Immature natural killer cell (primary cell): ENCODE results near the gene SKIC8. TPM values are rescaled to one million over a fixed set of nuclear protein-coding genes. Genes with fewer than 3 reads are reported as not detected.
A peak's percentile ranks its signal among the peaks of the same experiment; 100 is the strongest.

ENCODE experiments used
- DNase-seq, 3 donors: peaks; one replicate each; pipeline ENCODE4 v3.0.0; 2022; ENCODE audit warnings: mixed read lengths in 1 of 3
- H3K27ac Mint-ChIP-seq, 6 donors: one replicate each; pipeline ENCODE4 v1.8.0; 2020; ENCODE audit warnings: mixed read lengths in 6 of 6, mild to moderate bottlenecking in 5 of 6, inconsistent platforms in 4 of 6, moderate library complexity in 3 of 6
- H3K27me3 Mint-ChIP-seq, 3 donors: one replicate each; pipeline ENCODE4 v1.8.0; 2020 to 2021; ENCODE audit warnings: low read depth in 3 of 3, mild to moderate bottlenecking in 3 of 3, mixed read lengths in 3 of 3, moderate library complexity in 3 of 3, inconsistent platforms in 1 of 3
- H3K36me3 Mint-ChIP-seq, 3 donors: one replicate each; pipeline ENCODE4 v1.8.0; 2020; ENCODE audit warnings: mixed read lengths in 3 of 3, inconsistent platforms in 2 of 3, mild to moderate bottlenecking in 2 of 3
- H3K4me1 Mint-ChIP-seq, 2 donors: one replicate each; pipeline ENCODE4 v1.8.0; 2020; ENCODE audit warnings: inconsistent platforms in 2 of 2, mild to moderate bottlenecking in 2 of 2, mixed read lengths in 2 of 2, moderate library complexity in 1 of 2
- H3K4me3 Mint-ChIP-seq, 5 donors: one replicate each; pipeline ENCODE4 v1.8.0; 2020; ENCODE audit warnings: mild to moderate bottlenecking in 5 of 5, mixed read lengths in 5 of 5, inconsistent platforms in 3 of 5, moderate library complexity in 3 of 5
- H3K9me3 Mint-ChIP-seq, 6 donors: one replicate each; pipeline ENCODE4 v1.8.0; 2020; ENCODE audit warnings: mild to moderate bottlenecking in 6 of 6, mixed read lengths in 6 of 6, inconsistent platforms in 4 of 6, moderate library complexity in 3 of 6
- polyA plus RNA-seq, 3 donors: library from polyadenylated mRNA; unstranded; fragments of 300-500 nt; fragmentation: Illumina TruSeq; gene quantifications; one replicate each; pipeline ENCODE4 v1.2.3, GENCODE V29; 2021

SKIC8 gene
- polyA plus RNA-seq, result 100 to 1,000 TPM in 2 of 3 donors, 10 to 100 TPM in 1; 73.4 to 147 (median 105) TPM

DNA sequence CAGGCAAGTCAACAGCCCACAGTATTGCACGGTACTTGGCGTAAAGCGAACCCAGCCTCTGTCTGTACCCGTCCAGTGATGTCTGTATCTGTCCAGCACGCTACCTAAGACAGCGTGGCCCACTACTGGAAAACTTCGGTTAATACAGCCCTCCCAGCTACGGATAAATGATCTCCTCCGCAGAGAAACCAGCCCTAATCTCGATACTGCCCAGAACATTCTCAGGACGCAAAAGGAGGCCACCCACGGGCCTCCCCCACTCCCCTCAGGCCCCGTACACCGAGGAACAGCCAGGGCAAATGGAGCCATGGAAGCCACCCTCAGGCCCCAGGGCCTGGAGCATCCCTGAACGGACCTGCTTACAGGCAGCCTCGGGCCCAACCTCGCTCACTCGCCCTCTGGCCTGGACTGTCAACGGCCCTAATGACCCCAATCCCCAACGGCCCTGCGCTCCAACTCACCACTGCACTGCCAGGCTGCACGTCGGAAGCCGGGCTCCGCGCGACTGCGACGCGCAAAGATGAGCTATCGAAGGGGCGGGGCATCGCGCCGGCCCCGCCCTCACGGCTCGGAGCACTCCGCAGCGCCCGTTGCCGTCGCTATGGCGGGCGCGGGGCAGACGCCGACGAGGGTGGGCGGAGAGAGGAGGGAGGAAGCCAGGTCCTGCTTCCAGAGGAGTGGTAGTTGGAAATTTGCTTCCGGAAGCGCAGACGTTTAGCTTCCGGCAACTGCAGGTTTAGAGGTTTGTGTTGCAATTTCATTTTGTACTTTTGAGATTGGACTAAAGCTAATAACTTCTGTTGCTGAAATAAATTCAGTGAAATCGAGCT lies at the start of gene SKIC8:
Gene SKIC8, minus strand, starts transcription at position 509 of the 830 bp plus-strand sequence. CDS start 3,923 bp downstream, outside the sequence.
- peak; percentile 85 to 89 (median 88) for DNase-seq
- H3K27ac Mint-ChIP-seq, result peak within 1 kb of the TSS; percentile 90 to 97 (median 94)
- peaks cover 0 to 8% (median 0%) of the 10 kb centered on the region in 3 donors for H3K27me3 Mint-ChIP-seq
- peak within 1 kb of the TSS; percentile 98 to 99 (median 98) for H3K4me3 Mint-ChIP-seq
- H3K36me3 Mint-ChIP-seq, result peaks cover 0 to 4% (median 0%) of the 10 kb centered on the region in 3 donors
- no peaks in the 10 kb centered on the region for H3K9me3 Mint-ChIP-seq
- peaks cover 21 to 27% of the 10 kb centered on the region in 2 donors for H3K4me1 Mint-ChIP-seq

DNA sequence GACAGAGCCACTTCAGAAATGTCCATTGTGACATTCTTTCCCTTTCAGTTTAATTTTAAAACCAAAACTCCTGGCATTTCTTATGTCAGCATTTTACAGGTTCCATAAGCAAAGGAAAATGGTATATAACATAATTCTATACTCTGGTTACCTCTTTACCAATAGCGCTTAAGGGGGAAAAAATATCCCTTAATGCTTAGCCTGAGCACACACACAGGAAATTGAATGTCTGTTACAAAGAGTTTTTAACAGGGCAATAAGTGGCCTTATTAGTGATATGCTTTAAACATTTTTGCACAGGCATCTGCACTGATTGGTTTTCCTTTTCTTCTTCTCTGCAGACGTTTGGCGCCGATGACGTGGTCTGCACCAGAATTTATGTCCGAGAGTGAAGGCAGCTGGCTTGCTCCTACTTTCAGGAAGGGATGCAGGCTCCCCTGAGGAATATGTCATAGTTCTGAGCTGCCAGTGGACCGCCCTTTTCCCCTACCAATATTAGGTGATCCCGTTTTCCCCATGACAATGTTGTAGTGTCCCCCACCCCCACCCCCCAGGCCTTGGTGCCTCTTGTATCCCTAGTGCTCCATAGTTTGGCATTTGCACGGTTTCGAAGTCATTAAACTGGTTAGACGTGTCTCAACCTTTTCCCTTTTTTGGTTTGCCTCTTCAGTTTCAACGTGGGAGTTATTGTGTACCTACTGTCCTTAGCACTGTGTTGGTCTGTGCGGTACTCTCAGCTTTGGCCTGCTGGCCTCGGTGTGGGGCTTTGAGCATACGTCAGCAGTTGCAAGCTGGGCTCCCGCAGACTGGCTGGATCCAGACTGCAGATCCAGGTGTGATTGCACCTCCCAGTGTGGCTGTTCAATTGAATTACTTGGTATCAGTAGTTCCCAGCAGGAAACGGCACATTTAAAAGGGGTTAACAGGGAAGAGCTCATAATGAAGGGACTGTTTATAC lies 48.5 kb upstream of the SKIC8 start:
- Mint-ChIP-seq H3K4me1 (peaks cover 9 to 12% of the 10 kb centered on the region in 2 donors), H3K9me3 (no peaks in the 10 kb centered on the region), H3K27me3 (peaks cover 0 to 21% (median 4%) of the 10 kb centered on the region in 3 donors), H3K36me3 (no peaks in the 10 kb centered on the region), H3K27ac (no peak overlapping the region), H3K4me3 (no peak overlapping the region)
- DNase-seq, result no peak

DNA sequence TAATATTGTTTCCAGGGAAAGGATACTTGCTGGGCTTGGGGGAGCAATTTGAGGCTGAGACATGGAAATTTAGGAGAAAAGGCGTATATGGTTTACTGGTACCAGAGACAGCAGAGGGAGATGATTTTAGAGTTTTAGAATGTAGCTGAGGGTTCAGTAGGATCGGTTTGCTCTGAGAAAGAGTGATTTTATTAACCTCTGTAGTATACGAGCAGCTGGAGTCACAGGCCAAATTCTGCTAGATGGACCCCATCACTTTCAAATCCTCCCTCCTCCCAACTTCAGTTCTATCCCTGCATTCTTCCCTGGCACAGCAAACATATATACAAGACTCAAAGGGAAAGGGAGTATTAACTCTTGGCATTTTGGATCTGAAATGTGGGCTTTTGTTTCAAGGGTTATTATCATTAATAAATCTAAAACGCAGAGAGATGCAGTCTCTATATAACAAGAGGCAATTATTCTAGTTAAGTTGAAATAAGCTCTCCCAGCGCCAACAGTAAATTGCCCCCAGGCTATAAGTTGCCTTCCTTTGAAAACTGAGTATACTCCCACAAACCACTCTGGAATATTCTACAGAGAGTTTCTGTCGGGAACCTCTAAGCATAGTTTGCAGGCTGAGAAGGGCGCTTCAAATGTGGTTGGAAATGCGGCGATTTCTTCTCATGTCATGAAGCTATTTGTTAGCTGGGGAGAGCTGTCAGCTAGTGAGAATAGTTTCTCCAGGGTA lies 46.2 kb upstream of the SKIC8 start:
- H3K4me3 Mint-ChIP-seq, result no peak overlapping the region
- no peaks in the 10 kb centered on the region for H3K9me3 Mint-ChIP-seq
- peaks cover 0 to 21% (median 6%) of the 10 kb centered on the region in 3 donors for H3K27me3 Mint-ChIP-seq
- H3K4me1 Mint-ChIP-seq, result no peaks in the 10 kb centered on the region
- H3K36me3 Mint-ChIP-seq, result no peaks in the 10 kb centered on the region
- no peak for DNase-seq
- no peak overlapping the region for H3K27ac Mint-ChIP-seq

DNA sequence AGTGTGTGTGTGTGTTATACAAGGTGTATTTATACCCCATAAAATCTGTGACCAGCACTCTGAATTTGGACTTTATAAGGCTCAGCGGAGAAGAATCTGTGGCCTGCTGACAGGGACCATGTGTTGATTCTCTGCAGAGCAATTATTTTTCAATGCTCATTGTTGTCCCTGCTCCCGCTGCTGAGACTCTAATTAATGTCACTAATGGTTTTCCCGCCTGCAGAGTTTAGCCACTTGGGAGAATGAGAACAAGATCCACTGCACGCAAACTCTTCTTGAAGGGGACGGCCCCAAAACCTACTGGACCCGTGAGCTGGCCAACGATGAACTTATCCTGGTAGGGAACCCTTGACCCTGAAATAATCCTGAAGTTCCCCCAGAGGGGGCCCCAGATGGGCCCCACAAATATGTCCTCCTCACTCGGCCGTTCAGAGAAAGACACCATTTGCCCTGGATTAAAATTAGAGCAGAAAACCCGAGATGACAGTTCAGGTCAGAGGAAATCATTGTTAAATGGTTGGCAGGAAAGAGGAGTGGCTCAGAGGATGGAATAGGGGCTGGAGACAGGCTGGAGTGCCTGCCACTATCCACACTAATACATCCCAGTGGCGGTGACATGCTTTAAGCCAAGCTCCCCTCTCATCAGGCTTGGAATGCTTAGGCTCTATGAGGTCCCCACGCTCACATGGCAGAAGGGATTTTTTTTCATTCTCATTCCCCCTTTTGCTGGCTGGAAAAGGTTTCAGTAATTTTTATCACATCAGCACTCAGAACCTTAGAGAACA lies 44.1 kb upstream of the SKIC8 start:
- Mint-ChIP-seq H3K27ac (no peak overlapping the region), H3K4me1 (no peaks in the 10 kb centered on the region), H3K36me3 (peaks cover 0 to 5% (median 0%) of the 10 kb centered on the region in 3 donors), H3K27me3 (peaks cover 2 to 24% (median 6%) of the 10 kb centered on the region in 3 donors), H3K9me3 (no peaks in the 10 kb centered on the region), H3K4me3 (no peak overlapping the region)
- no peak for DNase-seq

DNA sequence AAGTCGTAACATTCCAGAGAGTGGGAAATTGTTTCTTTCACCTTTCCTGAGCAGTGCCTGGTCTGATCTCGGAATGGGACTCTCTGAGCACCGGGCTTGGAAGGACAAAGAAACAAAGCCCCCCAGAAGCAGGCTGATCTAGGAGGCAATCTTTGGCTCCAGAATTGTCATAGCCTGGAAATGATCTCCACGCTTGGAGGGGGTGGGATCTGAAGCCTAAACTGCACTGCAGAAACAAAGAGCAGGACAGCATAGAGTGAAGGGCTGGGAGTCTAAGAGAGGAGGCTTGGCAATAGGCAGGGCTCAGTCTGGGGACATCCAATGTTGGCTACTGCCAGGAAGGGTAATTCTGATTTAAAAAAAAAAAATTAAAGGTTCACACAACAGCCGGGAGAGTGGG lies 42.6 kb upstream of the SKIC8 start:
- peaks cover 0 to 5% (median 0%) of the 10 kb centered on the region in 3 donors for H3K36me3 Mint-ChIP-seq
- no peak for DNase-seq
- no peaks in the 10 kb centered on the region for H3K4me1 Mint-ChIP-seq
- H3K27ac Mint-ChIP-seq, result no peak overlapping the region
- peaks cover 2 to 14% (median 9%) of the 10 kb centered on the region in 3 donors for H3K27me3 Mint-ChIP-seq
- H3K9me3 Mint-ChIP-seq, result no peaks in the 10 kb centered on the region
- no peak overlapping the region for H3K4me3 Mint-ChIP-seq

DNA sequence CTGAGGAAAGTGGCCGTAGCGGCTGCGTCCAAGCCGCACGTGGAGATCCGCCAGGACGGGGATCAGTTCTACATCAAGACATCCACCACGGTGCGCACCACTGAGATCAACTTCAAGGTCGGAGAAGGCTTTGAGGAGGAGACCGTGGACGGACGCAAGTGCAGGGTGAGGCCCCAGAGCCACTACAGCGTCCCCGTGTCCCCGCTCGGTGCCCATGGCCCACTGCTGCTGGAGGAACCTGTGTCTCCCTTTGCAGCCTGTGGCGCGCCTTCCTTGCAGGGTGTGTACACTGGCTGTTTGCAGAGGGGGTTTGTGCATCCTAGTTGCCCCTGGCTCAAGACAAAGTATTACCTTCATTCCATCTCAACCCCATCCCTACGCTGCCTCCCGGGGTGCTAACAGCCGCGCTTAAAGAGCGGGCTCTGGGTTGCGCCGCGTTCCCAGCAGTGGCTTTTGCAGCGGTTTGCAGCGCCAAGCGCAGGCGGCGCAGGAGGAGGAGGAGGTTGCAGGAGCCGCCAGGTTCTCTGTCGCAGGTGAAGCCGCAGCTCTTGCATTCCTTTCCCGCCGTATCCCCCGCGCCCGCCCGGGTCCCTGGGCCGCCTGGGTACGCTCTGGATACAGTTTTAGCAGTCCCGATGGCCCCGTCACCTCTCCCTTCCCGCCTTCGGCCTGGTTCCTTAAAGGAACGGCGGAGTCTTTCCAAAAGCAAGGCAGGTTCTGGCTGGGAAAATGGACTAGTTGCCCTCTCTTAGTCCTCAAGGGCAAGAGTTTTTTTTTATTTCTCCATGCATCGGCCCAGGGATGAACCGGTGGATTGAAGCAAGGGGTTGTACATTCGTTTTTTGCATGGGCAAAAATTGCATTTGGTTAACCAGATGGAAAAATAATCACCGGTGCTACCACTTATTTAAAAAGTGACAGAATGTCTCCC lies 41.9 kb upstream of the SKIC8 start:
- Mint-ChIP-seq H3K36me3 (peaks cover 0 to 5% (median 0%) of the 10 kb centered on the region in 3 donors), H3K4me1 (no peaks in the 10 kb centered on the region), H3K4me3 (no peak overlapping the region), H3K27ac (no peak overlapping the region), H3K9me3 (no peaks in the 10 kb centered on the region), H3K27me3 (peaks cover 2 to 11% (median 9%) of the 10 kb centered on the region in 3 donors)
- no peak for DNase-seq

DNA sequence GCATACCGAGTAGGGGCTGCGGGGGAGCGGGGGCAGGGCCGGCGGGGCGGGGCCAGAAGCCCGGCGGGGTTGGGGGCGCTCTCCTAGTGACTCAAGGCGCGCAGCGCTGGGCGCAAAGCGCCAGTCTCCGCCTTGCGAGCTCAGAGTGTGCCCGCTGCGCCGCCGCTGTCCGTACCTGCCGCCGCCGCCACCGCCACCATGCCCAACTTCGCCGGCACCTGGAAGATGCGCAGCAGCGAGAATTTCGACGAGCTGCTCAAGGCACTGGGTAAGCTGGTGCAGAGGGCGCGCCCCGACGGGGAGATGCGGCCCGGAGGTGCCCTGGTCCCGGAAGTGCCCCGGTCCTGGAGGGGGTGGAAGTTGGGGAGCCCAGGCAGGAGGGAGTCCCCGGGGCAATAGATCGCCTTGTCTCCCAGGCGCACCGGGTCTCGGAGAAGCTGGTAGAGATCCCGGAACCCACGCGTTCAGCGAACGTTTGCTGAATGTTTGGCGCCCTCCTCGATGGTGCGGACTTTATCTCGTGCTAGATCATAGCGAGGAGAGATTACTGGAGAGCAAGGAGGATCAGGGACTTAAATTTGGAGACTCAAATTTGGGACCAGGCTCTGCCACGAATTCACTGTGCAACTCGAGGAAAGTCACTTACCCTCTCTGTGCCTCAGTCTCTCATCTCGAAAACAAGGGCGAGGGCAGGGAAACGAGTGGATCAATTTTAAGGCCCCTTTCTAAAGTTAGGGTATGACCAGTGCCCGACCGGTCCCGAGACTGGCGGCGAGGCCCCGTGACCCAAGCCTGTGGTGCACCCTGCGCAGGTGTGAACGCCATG lies 41.0 kb upstream of the SKIC8 start, which contains the start of gene CRABP1:
Gene CRABP1, plus strand, starts transcription at position 123 of the 826 bp plus-strand sequence. Its CDS starts 76 bp downstream, at position 199.
- Mint-ChIP-seq H3K9me3 (no peaks in the 10 kb centered on the region), H3K27ac (no peak within 1 kb of the TSS), H3K4me3 (peak within 1 kb of the TSS in 1 of 5 donors; percentile 34), H3K4me1 (no peaks in the 10 kb centered on the region), H3K36me3 (peaks cover 0 to 5% (median 0%) of the 10 kb centered on the region in 3 donors), H3K27me3 (peaks cover 2 to 9% (median 9%) of the 10 kb centered on the region in 3 donors)
- no peak for DNase-seq

DNA sequence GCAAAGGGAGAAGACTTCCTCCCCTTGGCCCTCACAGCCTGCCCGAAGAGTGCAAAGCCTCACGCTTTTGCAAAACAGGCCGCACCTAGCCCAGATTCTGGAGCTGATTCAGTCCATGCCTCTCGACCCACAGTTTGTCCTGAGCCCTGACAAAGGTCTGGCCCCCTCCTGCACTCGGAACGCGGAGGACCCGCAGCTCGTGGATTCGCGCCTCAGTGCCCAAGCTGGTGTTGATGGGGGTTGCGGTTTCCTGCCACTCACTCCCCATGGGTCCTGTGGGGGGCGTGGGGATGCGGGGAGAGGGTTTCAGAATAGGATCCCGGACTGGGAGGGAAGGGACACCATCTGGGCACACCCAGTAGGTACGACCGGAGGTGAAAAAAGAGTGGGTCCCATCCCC lies 40.1 kb upstream of the SKIC8 start:
- H3K27ac Mint-ChIP-seq, result no peak overlapping the region
- no peaks in the 10 kb centered on the region for H3K9me3 Mint-ChIP-seq
- DNase-seq, result no peak
- H3K27me3 Mint-ChIP-seq, result peaks cover 2 to 9% (median 7%) of the 10 kb centered on the region in 3 donors
- no peak overlapping the region for H3K4me3 Mint-ChIP-seq
- peaks cover 0 to 5% (median 0%) of the 10 kb centered on the region in 3 donors for H3K36me3 Mint-ChIP-seq
- no peaks in the 10 kb centered on the region for H3K4me1 Mint-ChIP-seq

DNA sequence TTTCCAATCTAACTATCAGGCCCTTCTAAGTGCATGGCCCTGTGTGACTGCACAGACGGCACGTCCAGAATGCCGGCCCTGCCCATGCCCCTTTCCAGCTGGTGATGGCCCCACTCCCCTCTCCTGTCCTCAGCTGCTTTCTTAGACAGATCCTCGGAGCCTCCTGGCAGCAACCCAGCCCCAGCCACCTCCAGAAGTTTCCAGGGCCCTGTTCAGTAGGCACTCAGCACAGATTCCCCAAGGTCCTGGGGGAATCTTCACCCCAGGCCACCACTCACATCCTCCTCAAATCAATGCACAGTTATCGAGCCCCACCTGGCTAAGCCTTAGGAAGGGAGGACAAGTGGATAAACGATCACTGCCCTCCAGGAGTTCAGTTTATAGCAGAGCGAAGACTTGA lies 39.4 kb upstream of the SKIC8 start:
- no peaks in the 10 kb centered on the region for H3K4me1 Mint-ChIP-seq
- H3K36me3 Mint-ChIP-seq, result peaks cover 0 to 5% (median 0%) of the 10 kb centered on the region in 3 donors
- H3K9me3 Mint-ChIP-seq, result no peaks in the 10 kb centered on the region
- no peak overlapping the region for H3K4me3 Mint-ChIP-seq
- DNase-seq, result no peak
- H3K27ac Mint-ChIP-seq, result no peak overlapping the region
- peaks cover 2 to 9% (median 7%) of the 10 kb centered on the region in 3 donors for H3K27me3 Mint-ChIP-seq

DNA sequence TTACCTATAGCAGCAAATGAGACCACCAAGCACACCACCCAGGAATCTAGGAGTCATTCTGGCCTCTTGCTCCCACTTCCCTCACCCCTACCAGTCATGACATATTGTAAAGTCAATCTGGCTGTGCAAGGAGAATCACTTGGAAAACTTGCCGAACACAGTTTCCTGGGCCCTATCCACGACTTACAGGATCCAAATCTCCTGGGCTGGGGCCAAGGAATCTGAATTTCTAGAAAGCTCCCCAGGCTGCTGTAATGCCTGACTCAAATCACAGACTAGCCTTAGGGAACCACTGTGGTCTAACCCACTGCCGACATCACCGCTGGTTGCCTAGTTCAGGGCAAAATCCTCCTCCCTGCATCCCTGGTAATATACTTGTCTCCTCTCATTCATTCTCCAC lies 36.6 kb upstream of the SKIC8 start:
- H3K4me3 Mint-ChIP-seq, result no peak overlapping the region
- no peak for DNase-seq
- no peaks in the 10 kb centered on the region for H3K4me1 Mint-ChIP-seq
- H3K36me3 Mint-ChIP-seq, result peaks cover 0 to 5% (median 0%) of the 10 kb centered on the region in 3 donors
- no peak overlapping the region for H3K27ac Mint-ChIP-seq
- no peaks in the 10 kb centered on the region for H3K9me3 Mint-ChIP-seq
- peaks cover 2 to 10% (median 10%) of the 10 kb centered on the region in 3 donors for H3K27me3 Mint-ChIP-seq

DNA sequence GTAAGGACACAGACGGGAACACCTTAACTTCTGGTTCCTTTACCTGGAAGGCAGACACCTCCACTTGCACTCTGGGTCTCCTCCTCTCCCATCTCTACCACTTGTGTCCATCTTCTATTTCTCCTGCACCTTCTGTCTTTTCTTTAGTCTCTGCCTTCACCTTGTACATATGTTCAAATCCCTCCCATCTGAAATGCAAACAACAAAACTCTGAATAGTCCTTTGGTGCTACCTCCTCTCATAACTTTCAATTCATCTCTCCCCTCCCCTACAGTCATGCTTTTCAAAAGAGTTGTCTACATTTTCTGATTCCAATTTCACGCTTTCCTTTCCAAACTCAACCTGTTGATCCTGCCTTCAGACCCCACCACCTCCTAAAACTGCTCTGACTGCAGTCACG lies 35.4 kb upstream of the SKIC8 start:
- H3K27ac Mint-ChIP-seq, result no peak overlapping the region
- no peaks in the 10 kb centered on the region for H3K9me3 Mint-ChIP-seq
- H3K4me3 Mint-ChIP-seq, result no peak overlapping the region
- peaks cover 0 to 10% (median 7%) of the 10 kb centered on the region in 3 donors for H3K27me3 Mint-ChIP-seq
- no peak for DNase-seq
- H3K4me1 Mint-ChIP-seq, result no peaks in the 10 kb centered on the region
- peaks cover 0 to 5% (median 0%) of the 10 kb centered on the region in 3 donors for H3K36me3 Mint-ChIP-seq
